HL-60/S4 treated with retinoic acid at 250 ng/mL for 4 days and 3 days (cell line): ENCODE measurements around the gene ABLIM2.

Experiments used
- in situ Hi-C: fragments of 300-500 bp; cut with MboI; formaldehyde crosslinking; loops from 2 replicates; pipeline ENCODE4 v1.7.0; 2022; ENCODE audit warnings: low sequenced_read_pairs

ABLIM2 gene

DNA sequence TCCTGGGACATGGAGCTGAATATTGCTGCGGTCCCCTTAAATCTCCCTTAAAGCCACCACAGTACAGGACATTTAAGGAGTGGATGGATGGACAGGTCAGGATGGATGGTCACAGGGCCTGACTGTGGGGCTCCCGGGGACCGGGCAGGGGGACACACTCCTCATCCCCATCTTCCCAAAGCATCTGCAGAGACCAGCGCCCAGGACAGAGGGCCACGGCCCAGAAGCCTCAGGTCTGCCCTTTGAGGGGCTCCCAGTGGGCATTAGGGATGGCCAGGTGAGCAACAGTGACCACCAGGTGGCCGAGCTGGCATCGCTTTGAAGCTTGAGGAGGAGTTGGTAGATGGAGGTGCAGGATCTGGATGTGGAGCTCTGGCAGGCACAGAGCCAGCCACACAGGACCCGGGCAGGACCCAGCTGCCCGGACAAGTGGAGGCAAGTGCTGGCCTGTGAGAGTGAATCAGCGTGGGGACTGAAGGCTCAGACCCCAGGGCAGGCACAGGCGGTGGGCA lies 51.4 kb downstream of the ABLIM2 start:
- in situ Hi-C loops = no loop called here

DNA sequence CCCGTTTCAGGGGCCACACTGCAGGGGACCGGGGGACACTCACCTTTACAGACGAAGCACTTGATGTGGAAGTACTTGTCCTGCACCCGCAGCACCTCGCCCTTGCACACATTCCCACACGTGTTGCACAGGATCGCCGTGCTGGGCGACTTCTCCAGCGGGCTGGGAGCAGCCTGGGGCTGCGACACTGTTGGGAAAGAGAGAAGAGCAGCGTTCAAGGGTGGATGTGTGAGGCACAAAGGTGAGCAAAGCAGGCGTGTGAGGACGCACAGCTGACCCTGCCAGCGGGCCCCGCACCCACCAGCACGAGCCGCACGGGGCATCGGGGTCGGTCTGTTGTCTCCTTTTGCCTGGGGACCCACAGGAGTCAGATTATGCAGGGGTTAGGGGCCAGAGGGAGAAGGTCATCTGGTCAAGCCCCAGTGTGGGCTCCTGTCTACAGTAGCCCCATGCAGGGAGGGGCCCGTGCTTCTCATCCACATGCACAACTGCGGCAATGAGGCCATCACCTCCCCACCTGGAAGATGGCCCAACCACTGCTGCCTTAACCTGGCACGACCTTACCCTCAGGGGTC lies 52.1 kb downstream of the ABLIM2 start:
- in situ Hi-C loops = no loop called here

DNA sequence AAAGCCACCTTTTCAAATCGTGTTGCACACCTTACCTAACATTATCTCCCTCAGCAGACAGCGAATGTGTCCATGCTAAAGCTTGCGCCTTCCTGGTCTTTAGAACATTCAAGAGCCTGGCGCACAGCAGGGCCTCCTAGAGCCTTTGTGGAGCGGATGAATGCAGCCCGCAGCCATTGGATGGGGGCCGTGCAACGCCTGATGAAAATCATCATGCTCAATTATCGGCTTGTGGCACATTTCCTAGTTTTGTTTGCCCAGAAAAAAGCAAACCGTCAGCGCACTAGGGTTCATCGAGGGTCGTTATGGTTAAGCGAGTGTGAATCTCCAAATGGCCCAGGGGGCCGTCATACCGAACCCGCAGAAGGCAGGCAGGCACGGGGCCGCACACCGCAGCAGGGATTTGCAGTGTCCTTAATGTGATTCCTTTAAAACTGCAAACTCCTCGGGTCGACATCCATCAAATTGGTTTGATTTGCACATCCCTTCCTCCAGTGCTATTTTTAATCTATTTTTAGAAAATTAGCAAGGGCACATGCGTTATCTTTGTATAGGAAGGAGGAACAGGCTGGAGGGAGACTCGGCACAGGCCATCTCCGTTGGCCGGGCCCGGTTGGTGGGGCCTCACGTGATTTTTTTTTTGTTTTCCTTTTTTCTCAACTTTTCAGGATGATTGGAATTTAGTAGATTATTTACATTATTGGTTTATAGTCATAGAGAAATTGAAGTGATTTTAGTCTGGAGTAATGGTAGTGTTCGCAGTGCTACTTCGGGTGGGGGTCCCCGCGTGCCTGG lies 53.1 kb downstream of the ABLIM2 start:
- in situ Hi-C loops = no loop called here

- in situ Hi-C loops = no loop called here
Observed at GRCh38 chr4:8104491-8105305, 53.9 kb downstream of the ABLIM2 start.

GRCh38 chr4:8103421-8104390 lies 54.9 kb downstream of the ABLIM2 start:
- in situ Hi-C loops = no loop called here

DNA sequence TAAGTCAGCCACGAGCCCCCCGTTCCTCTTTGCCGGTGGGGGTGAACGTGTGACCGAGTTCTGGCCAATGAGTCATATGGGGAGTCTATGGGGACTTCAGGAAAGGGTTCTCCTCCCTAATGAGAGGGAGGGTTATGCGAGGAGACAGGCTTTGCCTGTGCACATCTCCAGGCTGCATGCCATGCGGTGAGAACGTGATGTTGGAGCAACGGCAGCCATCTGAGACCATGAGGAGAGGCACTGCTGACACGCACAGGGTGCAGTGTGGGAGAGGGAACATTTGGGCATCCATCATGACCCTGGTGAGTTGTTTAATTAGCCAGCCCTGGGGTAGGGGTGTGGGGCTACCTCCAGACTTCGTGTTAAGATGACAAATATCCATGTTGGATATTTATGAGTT lies 55.8 kb downstream of the ABLIM2 start:
- in situ Hi-C loops = no loop called here

GRCh38 chr4:8102076-8102355 lies 56.6 kb downstream of the ABLIM2 start:
- in situ Hi-C loops = no loop called here

DNA sequence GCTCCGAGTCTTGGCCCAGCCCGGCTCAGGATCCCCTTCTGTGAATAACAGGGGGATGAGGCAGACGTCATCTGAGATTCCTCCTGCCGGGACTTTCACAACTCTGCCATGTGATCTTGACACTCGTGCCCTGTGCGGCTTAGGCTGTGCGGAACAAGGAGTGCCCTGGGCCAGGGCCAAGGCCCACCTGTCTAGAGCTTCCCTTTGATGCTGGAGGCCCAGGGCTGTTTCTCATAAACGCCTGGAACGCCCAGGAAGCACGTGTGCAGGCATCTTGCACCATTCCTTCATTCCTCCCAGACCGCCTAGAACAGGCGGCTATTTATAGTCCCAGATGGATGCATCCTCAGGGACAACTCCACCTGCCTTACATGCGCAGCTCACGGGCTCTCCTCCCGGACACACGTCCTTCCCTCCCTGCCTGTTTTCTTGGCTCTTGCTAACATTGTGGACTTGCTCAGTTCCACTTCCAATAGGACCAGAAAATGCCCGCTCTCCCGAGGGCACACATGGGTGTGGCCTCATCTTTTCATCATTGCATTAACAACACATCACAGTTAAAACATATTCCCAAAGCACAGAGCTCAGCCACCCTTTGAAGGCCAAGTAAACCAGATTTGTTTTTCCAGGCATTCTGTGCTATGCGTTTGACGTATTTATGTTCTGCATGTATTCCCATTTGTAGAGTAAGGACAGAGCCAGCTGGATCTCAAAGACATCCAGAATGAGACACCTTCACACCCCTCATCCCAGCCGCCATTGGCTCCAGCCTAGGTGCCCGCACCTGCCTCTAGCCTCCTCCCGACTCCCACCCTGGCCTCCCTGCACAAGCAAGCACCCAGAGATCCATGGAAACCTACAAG lies 57.2 kb downstream of the ABLIM2 start:
- in situ Hi-C loops = no loop called here

- in situ Hi-C loops = no loop called here
Observed at GRCh38 chr4:8099981-8100464, 58.6 kb downstream of the ABLIM2 start.

DNA sequence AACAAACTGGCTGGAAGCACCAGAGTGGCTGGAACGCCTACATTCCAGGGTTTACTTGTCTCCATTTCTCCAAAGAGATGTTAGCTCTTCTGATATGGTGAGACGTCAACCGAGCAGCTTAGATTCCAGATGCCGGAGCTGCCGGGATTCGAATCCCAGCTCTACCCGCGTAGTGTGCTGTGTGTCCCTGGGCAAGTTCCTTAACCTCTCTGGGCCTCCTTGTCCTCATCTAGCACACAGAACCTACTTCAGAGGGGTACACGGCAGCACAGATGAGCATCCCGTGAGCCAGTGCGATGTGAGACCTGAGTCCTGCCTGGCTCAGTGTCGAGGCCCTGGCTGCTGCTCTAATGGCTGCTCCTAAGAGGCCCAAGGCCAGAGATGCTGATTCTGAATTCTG lies 60.1 kb downstream of the ABLIM2 start:
- in situ Hi-C loops = no loop called here

DNA sequence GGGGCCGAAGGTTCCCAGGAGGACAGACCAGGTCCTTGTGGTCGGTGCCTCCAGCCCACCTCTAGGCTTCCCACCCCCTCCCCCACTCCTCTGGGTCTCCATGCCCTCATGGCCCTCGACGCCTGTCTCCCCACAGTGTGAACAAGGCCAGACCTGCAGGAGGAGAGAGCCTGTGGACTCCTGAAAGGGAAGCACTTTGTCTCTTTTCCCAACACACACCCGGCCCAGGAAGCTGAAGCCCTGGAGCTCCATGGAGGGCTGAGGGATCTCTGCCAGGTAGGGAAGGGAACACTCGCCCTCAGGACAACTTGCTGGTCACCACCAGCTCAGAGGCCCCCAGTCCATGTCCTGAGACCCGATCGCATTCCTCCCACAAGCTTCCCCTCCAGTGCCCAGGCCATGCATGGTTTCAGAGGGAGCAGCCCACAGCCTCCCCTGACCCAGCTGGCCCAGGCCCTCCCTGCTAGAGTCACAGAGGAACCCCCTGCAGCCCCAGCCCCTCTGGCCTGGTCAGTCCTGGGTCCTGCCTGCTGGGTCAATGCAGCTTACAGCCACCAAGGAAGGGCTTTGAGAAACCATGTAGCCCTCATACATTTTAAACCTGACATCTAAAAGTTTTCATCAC lies 60.8 kb downstream of the ABLIM2 start:
- in situ Hi-C loops = no loop called here

DNA sequence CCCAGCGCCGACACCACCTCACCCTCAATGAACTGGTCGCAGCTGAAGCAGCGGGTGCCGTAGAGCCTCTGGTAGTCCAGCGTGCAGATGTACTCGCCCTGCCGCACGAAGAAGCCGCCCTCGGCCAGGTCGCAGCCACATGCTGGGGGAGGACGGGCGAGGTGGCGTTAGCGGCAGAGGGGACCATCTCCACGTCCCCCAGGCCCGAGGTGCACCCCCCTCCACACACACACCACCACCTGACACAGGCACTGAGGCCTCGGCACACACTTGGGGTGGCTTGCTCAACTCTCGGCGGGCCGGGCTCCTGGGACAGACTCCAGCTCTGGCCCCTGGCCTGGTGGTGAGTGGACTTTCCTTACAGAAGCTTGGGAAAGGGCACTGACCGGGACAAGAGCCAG lies 61.5 kb downstream of the ABLIM2 start:
- in situ Hi-C loops = no loop called here

- in situ Hi-C loops = no loop called here
Observed at GRCh38 chr4:8096690-8097061, 61.9 kb downstream of the ABLIM2 start.

GRCh38 chr4:8095956-8096689 lies 62.5 kb downstream of the ABLIM2 start:
- in situ Hi-C loops = no loop called here

GRCh38 chr4:8093587-8094274 lies 64.9 kb downstream of the ABLIM2 start:
- in situ Hi-C loops = no loop called here

- in situ Hi-C loops = no loop called here
Observed at GRCh38 chr4:8092282-8092681, 66.3 kb downstream of the ABLIM2 start.

- in situ Hi-C loops = no loop called here
Observed at GRCh38 chr4:8090744-8091301, 67.8 kb downstream of the ABLIM2 start.

- in situ Hi-C loops = no loop called here
Observed at GRCh38 chr4:8090312-8090711, 68.3 kb downstream of the ABLIM2 start.
